CD4-positive, alpha-beta T cell treated with Interleukin-17A for 4 hours (primary cell): Measurements from ENCODE around the gene LRP11.
"Not testable (repeated sequence)": the region's sequence is repeated elsewhere in the genome, so short reads cannot be mapped to it uniquely, and the experiment has no call there.

Experiments used
- DNase-seq: peaks from one replicate; pipeline ENCODE4 v3.0.0-alpha.2; 2020; ENCODE audit warnings: mixed read lengths

The LRP11 gene

DNA sequence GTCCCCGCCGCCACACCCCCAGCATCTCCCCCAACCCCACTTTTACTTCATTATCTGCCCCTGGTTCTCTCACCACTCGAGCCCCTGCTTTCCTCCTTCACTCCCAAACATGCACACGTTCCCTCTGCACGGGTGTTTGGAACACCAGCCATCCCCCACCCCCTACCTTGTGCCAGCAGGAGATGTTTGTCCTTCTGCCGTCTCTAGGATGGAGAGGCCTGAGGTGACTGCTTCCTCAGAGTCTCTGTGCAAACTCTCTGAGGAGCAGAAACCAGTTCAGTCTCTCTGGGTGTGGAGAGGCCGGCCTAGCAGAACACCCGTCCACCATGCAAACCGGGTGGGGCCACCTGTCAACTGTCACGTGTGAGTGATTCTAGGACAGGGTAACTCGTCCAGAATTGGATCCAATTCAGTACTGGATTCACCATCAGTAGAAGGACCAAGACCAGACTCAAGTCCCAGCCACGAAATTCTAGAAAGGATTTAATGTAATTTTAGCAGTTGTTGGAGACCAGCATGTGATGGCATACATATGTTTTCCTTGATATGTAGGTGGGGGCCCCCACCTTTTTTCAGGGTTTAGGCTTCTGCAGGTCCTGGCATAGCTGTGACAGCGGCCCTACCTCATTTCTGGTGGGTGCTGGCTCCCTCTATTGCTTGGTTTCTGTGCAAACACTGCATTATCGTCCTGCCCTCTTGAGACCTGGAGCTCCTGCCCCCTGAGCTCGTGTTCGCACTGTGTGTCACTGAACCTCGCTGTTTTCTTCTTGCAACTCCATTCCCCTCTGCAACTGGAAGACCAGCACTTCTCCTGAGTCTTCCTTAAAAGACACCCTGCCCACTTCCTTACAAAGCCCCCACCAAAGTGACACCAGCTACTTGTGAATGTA lies 33.9 kb upstream of the LRP11 start, which contains the start of gene RAET1E:
Gene RAET1E, minus strand, starts transcription at position 259 of the 890 bp plus-strand sequence. CDS start 7,212 bp downstream, outside the sequence.
- DNase-seq = no peak

DNA sequence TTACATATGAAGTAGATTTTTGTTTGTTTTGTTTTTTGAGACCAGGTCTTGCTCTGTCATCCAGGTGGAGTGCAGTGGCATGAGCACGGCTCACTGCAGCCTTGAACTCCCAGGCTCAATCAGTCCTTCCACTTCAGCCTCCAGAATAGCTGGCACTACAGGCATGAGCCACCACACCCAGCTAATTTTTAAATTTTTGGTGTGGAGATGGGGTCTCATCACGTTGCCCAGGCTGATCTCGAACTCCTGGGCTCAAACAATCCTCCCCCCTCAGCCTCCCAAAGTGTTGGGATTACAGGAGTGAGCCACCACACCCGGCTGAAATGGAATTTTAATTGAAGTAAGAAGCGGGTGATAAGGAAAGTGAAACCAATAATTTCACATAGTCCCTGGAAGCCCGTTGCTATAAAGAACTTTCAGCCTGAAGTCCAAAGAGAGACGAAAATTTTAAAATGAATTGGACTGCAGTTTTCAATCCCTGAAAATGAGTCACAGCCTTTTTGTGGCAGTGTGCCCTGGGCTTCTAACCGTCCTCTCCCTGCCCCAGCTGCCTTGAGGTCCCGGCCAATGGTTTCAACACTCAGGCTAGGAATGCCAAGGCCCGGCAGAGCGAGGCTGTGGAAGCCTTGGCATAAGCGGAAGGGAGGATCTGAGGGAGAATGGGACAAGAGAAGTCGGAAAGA lies 33.0 kb upstream of the LRP11 start:
- no peak for DNase-seq

DNA sequence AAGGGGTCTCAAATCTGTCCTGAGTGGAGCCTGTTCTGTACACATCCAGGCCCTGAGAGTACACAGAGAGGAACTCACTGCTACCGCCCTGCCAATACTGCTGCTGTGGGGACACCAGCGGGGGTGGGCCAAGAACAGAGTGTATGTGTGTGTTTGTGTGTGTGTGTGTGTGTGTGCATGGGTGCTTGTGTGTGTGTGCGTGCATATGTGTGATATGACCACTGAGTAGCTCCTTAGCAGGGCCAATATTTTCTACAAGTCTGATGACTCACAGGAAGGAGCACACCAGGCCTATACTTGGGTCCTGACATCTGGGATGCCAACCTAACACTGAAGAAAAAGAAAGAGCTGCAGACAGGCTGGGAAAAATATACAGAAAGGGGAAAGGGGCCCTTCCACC lies 32.3 kb upstream of the LRP11 start:
- no peak for DNase-seq

DNA sequence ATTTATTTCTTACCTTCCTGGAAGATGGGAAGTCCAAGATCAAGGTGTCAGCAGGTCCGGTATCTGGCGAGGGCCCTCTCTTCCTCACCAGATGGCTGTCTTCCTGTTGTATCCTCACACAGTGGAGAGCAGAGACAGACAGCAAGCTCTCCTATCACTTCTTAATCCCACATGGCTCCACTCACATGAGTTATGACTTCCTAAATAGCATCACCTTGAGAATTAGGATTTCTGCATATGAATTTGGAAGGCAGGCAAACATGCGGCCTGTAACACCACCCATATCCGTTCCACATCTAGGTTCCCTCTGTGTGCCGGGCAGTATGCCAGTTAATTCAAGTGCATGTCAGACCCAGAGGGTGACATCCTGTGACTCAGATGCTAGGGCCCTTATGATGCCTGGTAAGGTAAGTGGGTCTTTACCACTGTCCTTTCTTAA lies 31.7 kb upstream of the LRP11 start:
- DNase-seq = peak; percentile 62

DNA sequence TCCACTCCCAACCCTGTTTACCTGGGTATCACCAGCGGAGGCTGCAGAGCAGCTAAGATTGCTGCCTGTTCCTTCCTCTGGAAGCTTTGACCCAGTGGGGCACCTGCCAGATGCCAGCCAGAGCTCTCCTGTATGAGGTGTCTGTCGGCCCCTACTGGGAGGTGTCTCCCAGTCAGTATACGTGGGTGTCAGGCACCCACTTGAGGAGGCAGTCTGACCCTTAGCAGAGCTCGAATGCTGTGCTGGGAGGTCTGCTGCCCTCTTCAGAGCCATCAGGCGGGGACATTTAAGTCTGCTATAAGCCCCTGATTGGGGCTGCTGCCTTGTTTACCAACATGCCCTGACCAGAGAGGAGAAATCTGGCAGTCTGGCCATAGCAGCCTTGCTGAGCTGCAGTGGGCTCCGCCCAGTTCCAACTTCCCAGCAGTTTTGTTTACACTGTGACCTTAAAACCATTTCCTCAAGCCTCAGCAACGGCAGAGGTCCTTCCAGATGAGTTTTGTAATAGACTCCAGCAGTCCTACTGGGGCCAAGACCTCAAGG lies 31.0 kb upstream of the LRP11 start:
- no peak for DNase-seq

DNA sequence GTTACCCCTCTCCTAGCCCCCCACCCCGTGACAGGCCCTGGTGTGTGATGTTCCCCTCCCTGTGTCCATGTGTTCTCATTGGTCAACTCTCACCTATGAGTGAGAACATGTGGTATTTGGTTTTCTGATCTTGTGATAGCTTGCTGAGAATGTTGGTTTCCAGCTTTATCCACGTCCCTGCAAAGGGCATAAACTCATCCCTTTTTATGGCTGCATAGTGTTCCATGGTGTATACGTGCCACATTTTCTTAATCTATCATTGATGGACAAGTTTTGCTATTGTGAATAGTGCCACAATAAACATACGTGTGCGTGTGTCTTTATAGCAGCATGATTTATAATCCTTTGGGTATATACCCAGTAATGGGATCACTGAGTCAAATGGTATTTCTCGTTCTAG lies 27.7 kb upstream of the LRP11 start:
- DNase-seq = not testable (repeated sequence)

DNA sequence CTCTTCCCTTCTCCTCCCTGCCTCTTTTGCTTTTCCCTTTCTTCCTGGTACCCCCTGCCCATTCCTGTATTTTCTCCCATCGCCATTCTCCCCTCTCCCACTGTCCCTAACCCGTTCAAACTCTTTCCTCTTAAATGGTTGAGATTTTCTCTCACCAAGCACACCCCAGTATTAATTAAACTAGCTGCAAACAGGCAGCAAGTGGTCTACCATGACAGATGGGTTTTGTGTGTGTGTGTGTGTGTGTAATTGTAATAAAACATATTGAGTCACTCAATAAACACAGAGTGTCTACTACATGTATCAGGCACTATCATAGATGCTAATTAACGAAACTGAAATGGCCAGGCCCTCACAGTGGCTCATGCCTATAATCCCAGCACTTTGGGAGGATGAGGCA lies 27.1 kb upstream of the LRP11 start:
- DNase-seq = no peak

DNA sequence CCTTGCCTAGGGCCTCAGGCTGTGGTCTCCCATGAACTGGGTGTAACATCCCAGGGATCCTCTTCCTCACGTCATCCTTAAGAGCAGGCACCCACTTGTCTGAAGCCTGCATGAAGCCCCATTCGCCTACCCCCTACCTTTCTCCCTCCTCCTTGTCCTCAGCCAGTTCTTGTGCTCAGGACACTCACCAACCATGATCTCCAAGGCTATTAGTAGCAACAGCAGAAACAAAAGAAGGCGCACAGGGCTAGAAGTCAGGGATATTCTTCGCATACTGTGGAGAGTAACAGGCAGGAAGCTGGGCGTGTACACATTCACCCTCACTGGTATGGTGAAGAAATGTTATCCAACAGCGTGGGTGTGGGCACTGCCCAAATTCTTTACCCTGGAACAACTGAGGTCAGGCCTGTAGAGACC lies 26.5 kb upstream of the LRP11 start:
- DNase-seq = no peak

DNA sequence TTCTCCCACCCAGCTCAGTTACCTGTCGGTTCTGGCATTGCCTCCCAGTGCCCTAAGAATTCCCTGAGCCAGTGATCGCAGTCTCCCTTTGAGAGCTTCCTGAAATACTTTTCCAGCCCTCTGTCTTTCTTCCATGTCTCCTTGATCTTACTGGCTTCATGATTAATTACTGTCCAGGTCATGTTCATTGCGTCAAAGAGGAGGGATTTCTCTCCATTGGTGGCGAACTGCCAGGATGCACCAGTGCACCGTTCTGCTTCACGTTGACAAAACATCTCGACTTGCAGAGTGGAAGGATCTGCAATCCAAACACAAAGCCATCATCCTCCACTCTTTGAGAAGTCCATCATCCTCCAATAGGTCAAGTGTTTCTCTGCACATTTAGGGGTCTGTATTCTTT lies 25.2 kb upstream of the LRP11 start:
- DNase-seq = no peak

DNA sequence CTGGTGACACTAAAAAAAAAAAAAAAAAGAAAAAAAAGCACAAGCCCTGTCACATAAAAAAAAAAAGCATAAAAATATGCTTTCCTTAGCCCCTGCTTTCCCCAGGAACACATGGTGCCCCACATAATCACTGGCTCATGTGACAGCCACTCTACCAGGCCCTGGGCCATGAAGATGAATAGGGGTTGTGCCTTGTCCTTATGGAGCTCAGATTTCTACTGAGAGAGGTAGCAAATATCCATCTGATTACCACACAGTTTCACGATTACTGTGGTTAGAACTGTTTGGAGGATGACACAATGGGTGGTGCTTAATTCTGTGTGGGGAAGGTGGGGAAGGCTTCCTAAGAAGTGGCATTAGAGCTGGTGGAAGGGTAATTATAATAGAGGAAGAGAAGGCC lies 24.5 kb upstream of the LRP11 start:
- no peak for DNase-seq

DNA sequence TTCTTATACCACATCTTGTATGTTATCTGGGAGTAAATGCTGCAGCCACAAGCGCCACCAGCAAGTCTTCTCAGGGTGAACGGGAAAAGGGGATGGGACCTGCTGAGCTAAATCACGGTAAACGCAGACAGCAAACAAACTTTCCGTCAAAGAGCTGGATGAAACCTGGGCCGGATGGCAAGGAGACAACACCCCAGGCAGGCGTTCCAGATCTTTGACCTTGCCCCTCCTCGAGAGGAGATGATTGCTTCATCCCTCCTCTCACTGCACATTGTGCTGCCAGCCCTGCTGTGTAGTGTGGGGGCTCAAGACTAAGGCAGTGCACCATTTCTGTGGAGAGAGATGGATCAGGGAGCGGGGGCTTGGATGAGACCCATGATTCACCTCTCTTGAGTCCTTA lies 23.9 kb upstream of the LRP11 start:
- no peak for DNase-seq

DNA sequence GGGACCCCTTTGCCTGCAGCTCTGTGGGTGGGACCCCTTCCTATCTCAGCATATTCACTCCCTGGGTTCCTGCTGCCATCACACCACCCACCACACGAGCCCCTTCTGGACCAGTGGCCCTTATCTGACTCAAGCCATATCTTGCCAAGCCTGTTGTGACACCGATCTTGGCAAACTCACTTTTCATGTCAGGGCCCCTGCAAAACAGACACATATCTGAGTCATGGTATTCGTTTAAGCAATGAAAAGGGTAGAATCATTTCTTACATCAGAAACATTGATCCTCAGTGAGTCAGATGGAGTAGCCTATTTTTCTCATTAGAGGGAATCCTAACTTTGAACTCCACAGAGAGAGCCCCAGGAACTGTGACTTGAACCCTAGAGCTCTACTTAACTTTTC lies 23.2 kb upstream of the LRP11 start:
- DNase-seq = no peak

DNA sequence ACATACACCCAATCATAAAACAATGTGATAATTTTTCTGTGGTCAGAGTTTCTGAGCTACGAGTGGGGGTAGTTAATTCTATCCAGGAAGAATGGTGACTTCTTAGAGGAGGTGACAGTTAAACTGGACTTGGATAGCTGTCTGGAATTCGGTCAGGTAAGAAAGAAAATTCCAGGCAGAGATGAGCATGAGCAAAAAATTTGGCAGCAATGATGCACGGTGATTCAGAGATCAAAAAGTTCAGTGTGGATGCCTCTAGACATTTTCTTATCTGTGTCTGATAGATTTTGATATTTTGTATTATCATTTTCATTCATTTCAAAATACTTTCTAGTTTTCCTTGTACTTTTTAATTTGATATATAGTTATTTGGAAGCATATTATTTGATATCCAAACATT lies 21.7 kb upstream of the LRP11 start:
- DNase-seq = no peak

DNA sequence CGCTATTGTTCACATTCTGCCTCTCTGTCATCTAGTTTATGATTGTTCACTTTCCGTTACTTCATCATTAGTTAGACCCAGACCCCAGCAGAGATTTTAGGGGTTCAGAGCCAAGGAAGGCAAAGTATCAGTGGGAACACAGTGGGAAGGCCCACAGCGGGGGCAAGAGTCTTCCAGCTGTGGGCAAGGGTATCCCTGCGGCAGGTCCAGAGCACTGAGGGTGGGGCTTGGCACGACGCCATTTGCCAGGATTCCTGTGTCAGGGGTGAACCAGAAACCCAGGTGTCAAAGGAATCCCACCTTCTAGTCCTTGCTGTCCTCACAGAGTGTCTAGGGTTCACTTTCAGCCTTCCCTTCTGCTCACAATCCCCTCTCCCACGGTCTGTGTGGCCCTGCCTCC lies 20.5 kb upstream of the LRP11 start:
- DNase-seq = no peak

DNA sequence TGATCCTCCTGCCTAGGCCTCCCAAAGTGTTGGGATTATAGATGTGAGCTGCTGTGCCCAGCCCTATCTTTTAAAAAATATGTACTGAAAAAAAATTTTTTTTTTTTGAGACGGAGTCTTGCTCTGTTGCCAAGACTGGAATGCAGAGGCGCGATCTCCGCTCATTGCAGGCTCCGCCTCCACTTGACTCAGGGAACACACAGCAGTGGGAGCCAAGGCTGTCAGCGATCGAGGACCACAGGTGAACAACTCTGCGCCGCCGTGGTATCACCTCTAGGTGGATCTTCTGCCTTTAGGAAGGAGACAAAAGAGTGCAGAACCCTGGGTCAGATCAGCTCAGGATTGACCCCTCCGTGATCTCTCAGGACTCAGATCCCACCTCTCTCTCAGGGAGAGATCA lies 20.1 kb upstream of the LRP11 start:
- DNase-seq = no peak

DNA sequence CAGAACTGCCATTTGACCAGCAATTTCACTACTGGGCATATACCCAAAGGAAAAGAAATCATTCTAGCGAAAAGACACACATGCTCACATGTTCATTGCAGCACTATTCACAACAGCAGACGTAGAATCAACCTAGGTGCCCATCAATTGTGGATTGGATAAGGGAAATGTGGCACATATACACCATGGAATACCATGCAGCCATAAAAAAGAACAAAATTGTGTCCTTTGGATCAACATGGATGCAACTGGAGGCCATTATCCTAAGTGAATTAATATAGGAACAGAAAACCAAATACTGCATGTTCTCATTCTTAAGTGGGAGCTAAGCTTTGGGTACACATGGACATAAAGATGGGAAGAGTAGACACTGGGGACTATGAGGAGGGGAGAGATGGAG lies 17.7 kb upstream of the LRP11 start:
- no peak for DNase-seq

DNA sequence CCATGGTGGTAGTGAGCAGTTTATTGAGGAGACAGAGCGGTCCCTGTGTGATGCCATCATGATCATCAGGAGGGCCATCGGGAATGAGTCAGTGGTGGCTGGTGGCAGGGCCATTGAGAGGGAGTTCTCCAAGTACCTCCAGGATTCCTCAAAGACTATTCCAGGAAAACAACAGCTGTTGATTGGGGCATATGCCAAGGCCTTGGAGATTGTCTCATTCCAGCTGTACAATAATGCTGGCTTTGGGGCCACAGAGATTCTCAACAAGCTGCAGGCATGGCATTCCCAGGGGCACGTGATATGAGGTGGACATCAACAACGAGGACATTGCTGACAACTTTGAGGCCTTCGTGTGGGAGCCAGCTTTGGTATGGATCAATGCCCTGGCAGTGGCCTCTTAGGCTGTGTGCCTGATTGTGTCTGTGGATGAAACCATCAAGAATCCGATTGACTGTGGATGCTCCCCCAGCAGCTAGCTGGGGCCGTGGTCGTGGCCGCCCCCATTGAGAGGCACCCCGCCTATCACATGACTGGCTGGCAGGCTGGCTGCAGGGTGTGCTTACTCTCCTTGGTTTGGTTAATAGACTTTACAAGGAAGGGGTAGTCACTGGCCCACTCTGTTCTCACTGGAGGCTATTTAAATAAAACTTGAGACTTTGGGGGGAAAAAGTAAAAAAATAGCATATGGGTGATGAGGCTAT lies 17.1 kb upstream of the LRP11 start:
- no peak for DNase-seq

DNA sequence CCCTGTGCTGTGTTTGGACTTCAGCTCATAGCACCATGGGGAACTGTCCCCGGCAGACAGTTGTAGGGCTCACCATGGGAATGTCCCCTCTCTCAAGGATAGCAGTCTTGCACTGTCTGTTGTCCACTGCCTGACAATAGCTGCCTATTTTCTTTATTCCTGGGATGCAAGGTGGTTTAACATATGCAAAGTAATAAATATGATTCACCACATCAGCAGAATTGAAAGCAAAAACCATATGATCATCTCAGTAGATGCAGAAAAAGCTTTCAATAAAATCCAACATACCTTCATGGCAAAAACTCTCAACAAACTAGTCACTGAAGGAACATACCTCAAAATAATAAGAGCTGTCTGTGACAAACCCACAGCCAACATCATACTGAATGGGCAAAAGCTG lies 13.5 kb upstream of the LRP11 start:
- no peak for DNase-seq

DNA sequence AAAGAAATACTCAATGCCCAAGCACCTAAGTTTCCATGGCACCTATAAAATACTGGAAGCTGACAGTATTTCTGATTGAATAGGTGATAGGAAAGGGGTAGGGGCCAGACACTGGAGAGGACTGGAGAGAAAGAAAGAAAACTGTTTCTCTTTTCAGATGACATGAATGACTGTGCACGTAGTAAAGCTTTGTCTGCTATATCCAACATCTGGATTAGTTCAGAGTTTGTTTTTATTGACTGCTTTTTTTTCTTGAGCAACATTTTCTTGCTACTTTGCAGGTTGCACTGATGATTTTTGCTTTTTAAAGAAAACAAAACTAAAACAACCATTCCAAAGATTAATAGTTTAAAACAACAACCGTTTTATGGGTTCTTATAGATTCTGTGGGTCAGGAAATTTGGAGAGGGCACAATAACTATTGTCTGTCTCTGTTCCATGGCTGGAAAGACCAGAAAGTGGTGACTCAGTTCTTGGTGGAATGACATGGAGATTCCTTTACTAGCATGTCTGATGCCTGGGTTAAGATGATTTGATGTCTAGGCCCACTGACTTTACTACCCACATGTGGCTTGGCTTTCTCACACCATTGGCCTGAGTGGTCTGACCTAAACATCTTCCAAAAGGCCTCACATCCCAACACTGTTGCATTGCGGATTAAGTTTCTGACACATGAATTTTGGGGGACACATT lies 12.2 kb upstream of the LRP11 start:
- DNase-seq = no peak

DNA sequence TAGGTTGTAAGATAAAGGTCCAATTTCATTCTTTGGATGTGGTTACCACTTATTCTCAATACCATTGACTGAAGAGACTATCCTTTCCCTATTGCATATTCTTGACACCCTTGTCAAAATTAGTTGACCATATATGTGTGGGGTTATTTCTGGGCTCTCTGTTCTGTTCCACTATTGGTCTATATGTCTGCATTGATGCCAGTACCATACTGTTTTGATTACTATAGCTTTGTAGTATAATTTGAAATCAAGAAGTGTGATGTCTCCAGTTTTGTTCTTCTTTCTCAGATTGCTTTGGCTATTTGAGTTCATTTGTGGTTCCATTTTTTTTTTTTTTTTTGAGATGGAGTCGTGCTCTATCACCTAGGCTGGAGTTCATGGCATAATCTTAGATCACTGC lies 8.1 kb upstream of the LRP11 start:
- DNase-seq = no peak

DNA sequence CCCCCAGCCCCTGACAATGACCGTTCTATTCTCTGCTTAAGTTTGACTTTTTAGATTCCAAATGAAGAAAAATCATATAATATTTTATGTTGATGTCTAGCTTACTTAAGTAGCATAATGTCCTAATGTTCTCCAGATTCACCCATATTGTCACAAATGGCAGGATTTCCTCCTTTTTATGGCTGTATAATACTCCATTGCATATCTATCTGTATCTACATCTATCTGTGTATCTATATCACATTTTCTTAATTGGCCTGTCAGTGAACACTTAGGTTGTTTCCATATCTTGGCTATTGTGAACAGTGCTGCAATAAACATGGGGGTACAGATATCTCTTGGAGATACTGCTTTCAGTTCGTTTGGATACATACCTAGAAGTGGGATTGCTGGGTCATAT lies 7.0 kb upstream of the LRP11 start:
- no peak for DNase-seq

DNA sequence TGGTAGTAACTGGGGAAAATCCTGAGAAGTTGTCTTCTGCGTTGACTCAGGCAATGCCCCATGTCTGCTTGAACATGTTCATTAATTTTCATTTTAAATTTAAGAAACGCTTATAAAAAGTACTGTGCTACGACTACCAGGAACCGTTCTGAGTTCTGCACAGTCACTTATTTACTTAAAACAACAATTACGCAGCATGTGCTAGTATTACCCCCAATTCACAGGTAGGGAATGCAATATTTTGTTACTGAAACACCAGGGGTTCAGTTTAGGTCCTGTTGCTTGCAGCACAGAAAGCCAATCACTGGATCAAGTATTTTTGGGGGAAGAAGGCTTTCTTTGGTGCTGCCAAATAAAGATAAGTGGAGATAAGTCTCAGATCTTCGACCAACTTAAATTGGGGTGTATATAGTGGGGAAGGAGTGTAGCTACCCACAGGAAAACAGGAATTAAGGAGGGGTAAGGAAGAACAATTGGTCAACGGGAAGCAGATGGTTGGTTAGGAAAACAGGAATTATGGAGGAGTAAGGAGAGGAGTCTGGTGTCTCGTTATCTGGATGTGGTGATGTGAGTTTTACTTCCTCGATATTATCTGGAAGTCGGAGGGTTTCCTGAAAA lies 5.2 kb upstream of the LRP11 start:
- DNase-seq = no peak
